RWPE2 (cell line): ENCODE measurements around the gene UBE2E2.

Source experiments
- ATAC-seq: fragments of 200-7000 bp; cut with Tn5 transposase; 3 replicates; pipeline ENCODE4 v1.9.1; 2021; ENCODE audit warnings: low read depth
- DNase-seq: peaks from one replicate; pipeline ENCODE4 v3.0.0-alpha.2; 2020; ENCODE audit warnings: low spot score
- H3K27ac ChIP-seq: fragments of 450-650 bp; 2 replicates; pipeline ENCODE4 v1.5.1; 2017; ENCODE audit warnings: mild to moderate bottlenecking; ENCODE audit not compliant: poor library complexity, severe bottlenecking
- H3K27me3 ChIP-seq: fragments of 250-450 bp; sonication (Bioruptor Pico); 2 replicates; pipeline ENCODE4 v1.5.1; 2021; ENCODE audit warnings: mild to moderate bottlenecking, moderate library complexity; ENCODE audit not compliant: insufficient read depth, poor library complexity, severe bottlenecking
- H3K36me3 ChIP-seq: fragments of 250-450 bp; sonication (Bioruptor Pico); 2 replicates; pipeline ENCODE4 v1.5.1; 2020; ENCODE audit warnings: low read depth, mild to moderate bottlenecking, moderate library complexity
- H3K4me1 ChIP-seq: fragments of 250-450 bp; sonication (Bioruptor Pico); 2 replicates; pipeline ENCODE4 v1.5.1; 2021; ENCODE audit warnings: mild to moderate bottlenecking, moderate library complexity; ENCODE audit not compliant: insufficient read depth, poor library complexity, severe bottlenecking
- H3K4me3 ChIP-seq: fragments of 250-450 bp; sonication (Bioruptor Pico); 2 replicates; pipeline ENCODE4 v1.5.1; 2021; ENCODE audit warnings: mild to moderate bottlenecking, moderate library complexity; ENCODE audit not compliant: severe bottlenecking
- H3K9me3 ChIP-seq: fragments of 250-450 bp; sonication (Bioruptor Pico); 2 replicates; pipeline ENCODE4 v1.5.1; 2021; ENCODE audit warnings: mild to moderate bottlenecking, moderate library complexity; ENCODE audit not compliant: severe bottlenecking
- CTCF ChIP-seq: fragments of 450-650 bp; IDR thresholded peaks from one replicate; pipeline ENCODE4 v1.5.1; 2017; ENCODE audit warnings: mild to moderate bottlenecking, moderate library complexity; ENCODE audit not compliant: poor library complexity, severe bottlenecking

UBE2E2 gene

GRCh38 chr3:23316924-23317323 is 113.8 kb downstream of the UBE2E2 start:
- Histone ChIP-seq H3K4me3 (no peak overlapping the region), H3K27me3 (no peaks in the 10 kb centered on the region), H3K4me1 (no peaks in the 10 kb centered on the region), H3K27ac (no peak overlapping the region), H3K36me3 (no peaks in the 10 kb centered on the region), H3K9me3 (no peaks in the 10 kb centered on the region)
- ATAC-seq: no peak
- TF ChIP-seq CTCF: no peak
- DNase-seq: no peak

- no peak for DNase-seq
- ATAC-seq: no peak
- H3K4me1 ChIP-seq: peaks cover 7% of the 10 kb centered on the region
Measured at GRCh38 chr3:23319366-23320312, 116.5 kb downstream of the UBE2E2 start.

GRCh38 chr3:23320586-23321570 is 117.8 kb downstream of the UBE2E2 start:
- Histone ChIP-seq H3K4me3 (no peak overlapping the region), H3K9me3 (no peaks in the 10 kb centered on the region), H3K4me1 (peaks cover 19% of the 10 kb centered on the region), H3K27ac (no peak overlapping the region), H3K27me3 (no peaks in the 10 kb centered on the region), H3K36me3 (no peaks in the 10 kb centered on the region)
- TF ChIP-seq CTCF: no peak
- DNase-seq: no peak
- ATAC-seq: no peak

More at GRCh38 chr3:23319366-23320312, 116.5 kb downstream of the UBE2E2 start:
- Histone ChIP-seq H3K27me3 (no peaks in the 10 kb centered on the region), H3K27ac (no peak overlapping the region), H3K4me3 (no peak overlapping the region), H3K36me3 (no peaks in the 10 kb centered on the region), H3K9me3 (no peaks in the 10 kb centered on the region)
- no peak for TF ChIP-seq CTCF

GRCh38 chr3:23324745-23325144 is 121.6 kb downstream of the UBE2E2 start:
- Histone ChIP-seq H3K4me3 (no peak overlapping the region), H3K9me3 (no peaks in the 10 kb centered on the region), H3K36me3 (no peaks in the 10 kb centered on the region), H3K27me3 (no peaks in the 10 kb centered on the region), H3K27ac (peak overlapping the region; percentile 61), H3K4me1 (peaks cover 22% of the 10 kb centered on the region)
- DNase-seq (no peak), ATAC-seq (peak; percentile 79)
- TF ChIP-seq CTCF: no peak
